SK-N-SH (cell line): Measurements from ENCODE around the gene CD300LF.

ENCODE experiments used
- GABPA ChIP-seq: IDR thresholded peaks from 2 replicates; pipeline ENCODE4 v1.4.0; 2012; ENCODE audit warnings: low read depth, mild to moderate bottlenecking
- POLR2AphosphoS5 ChIP-seq: IDR thresholded peaks from 2 replicates; pipeline ENCODE4 v1.6.1; 2012; ENCODE audit warnings: low read depth, low read length
- RAD21 ChIP-seq: IDR thresholded peaks from 2 replicates; pipeline ENCODE4 v1.6.1; 2012; ENCODE audit warnings: mild to moderate bottlenecking, low read length
- RFX5 ChIP-seq: IDR thresholded peaks from 2 replicates; pipeline ENCODE4 v1.6.1; 2012; ENCODE audit warnings: mild to moderate bottlenecking, improper control_type of control experiment, low read length
- TAF1 ChIP-seq: IDR thresholded peaks from 2 replicates; pipeline ENCODE4 v1.6.1; 2012; ENCODE audit warnings: low read depth, mild to moderate bottlenecking, low read length, moderate library complexity, borderline replicate concordance
- TCF12 ChIP-seq: IDR thresholded peaks from 2 replicates; pipeline ENCODE4 v1.4.0; 2012
- TEAD4 ChIP-seq: IDR thresholded peaks from 2 replicates; pipeline ENCODE4 v1.4.0; 2012; ENCODE audit warnings: mild to moderate bottlenecking, borderline replicate concordance; ENCODE audit not compliant: insufficient read depth
- TF ChIP-seq, protein P1 (sequence below): fragments of 200-600 bp; sonication (generic); IDR thresholded peaks from 2 replicates; pipeline ENCODE4 v1.6.1; 2017; ENCODE audit warnings: antibody characterized with exemption, mild to moderate bottlenecking, moderate library complexity
- TF ChIP-seq, protein P2 (sequence below): IDR thresholded peaks from 2 replicates; pipeline ENCODE4 v1.4.0; 2012; ENCODE audit warnings: low read depth, borderline replicate concordance
- TF ChIP-seq, protein P3 (sequence below): IDR thresholded peaks from 2 replicates; pipeline ENCODE4 v1.6.1; 2012; ENCODE audit warnings: mild to moderate bottlenecking, low read depth, low read length, moderate library complexity
- TF ChIP-seq, protein P4 (sequence below): IDR thresholded peaks from 2 replicates; pipeline ENCODE4 v1.4.0; 2012; ENCODE audit warnings: low read depth
- TF ChIP-seq, protein P5 (sequence below): IDR thresholded peaks from 2 replicates; pipeline ENCODE4; 2012

DNA sequence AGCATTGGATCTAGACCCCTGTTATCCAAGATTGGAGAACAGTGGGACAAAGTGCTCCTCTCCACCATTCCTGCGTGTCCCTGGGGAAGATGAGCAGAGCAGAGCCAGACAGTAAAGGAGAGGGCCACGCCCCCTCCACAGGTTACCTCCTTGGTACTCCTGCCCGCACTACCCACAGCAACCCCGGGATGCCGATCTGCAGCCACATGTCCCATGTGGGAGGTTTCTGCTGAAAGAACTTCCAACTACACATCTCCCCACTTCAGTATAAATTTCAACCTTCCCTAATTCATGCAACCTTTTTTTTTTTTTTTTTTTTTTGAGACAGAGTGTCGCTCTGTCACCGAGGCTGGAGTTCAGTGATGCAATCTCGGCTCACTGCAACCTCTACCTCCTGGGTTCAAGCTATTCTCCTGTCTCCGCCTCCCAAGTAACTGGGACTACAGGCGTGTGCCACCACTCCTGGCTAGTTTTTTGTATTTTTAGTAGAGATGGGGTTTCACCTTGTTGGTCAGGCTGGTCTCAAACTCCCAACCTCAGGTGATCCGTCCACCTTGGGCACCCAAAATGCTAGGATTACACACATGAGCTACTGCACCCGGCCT is 26.6 kb upstream of the CD300LF start:
- TF ChIP-seq TEAD4, result no peak
- TF ChIP-seq, protein P1, sequence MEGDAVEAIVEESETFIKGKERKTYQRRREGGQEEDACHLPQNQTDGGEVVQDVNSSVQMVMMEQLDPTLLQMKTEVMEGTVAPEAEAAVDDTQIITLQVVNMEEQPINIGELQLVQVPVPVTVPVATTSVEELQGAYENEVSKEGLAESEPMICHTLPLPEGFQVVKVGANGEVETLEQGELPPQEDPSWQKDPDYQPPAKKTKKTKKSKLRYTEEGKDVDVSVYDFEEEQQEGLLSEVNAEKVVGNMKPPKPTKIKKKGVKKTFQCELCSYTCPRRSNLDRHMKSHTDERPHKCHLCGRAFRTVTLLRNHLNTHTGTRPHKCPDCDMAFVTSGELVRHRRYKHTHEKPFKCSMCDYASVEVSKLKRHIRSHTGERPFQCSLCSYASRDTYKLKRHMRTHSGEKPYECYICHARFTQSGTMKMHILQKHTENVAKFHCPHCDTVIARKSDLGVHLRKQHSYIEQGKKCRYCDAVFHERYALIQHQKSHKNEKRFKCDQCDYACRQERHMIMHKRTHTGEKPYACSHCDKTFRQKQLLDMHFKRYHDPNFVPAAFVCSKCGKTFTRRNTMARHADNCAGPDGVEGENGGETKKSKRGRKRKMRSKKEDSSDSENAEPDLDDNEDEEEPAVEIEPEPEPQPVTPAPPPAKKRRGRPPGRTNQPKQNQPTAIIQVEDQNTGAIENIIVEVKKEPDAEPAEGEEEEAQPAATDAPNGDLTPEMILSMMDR, result no peak
- TF ChIP-seq POLR2AphosphoS5, result no peak
- TF ChIP-seq GABPA, result no peak
- TF ChIP-seq, protein P2, sequence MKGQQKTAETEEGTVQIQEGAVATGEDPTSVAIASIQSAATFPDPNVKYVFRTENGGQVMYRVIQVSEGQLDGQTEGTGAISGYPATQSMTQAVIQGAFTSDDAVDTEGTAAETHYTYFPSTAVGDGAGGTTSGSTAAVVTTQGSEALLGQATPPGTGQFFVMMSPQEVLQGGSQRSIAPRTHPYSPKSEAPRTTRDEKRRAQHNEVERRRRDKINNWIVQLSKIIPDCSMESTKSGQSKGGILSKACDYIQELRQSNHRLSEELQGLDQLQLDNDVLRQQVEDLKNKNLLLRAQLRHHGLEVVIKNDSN, result no peak
- TF ChIP-seq RFX5, result no peak
- no peak for TF ChIP-seq TCF12
- TF ChIP-seq, protein P3, sequence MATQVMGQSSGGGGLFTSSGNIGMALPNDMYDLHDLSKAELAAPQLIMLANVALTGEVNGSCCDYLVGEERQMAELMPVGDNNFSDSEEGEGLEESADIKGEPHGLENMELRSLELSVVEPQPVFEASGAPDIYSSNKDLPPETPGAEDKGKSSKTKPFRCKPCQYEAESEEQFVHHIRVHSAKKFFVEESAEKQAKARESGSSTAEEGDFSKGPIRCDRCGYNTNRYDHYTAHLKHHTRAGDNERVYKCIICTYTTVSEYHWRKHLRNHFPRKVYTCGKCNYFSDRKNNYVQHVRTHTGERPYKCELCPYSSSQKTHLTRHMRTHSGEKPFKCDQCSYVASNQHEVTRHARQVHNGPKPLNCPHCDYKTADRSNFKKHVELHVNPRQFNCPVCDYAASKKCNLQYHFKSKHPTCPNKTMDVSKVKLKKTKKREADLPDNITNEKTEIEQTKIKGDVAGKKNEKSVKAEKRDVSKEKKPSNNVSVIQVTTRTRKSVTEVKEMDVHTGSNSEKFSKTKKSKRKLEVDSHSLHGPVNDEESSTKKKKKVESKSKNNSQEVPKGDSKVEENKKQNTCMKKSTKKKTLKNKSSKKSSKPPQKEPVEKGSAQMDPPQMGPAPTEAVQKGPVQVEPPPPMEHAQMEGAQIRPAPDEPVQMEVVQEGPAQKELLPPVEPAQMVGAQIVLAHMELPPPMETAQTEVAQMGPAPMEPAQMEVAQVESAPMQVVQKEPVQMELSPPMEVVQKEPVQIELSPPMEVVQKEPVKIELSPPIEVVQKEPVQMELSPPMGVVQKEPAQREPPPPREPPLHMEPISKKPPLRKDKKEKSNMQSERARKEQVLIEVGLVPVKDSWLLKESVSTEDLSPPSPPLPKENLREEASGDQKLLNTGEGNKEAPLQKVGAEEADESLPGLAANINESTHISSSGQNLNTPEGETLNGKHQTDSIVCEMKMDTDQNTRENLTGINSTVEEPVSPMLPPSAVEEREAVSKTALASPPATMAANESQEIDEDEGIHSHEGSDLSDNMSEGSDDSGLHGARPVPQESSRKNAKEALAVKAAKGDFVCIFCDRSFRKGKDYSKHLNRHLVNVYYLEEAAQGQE, result no peak
- no peak for TF ChIP-seq RAD21
- TF ChIP-seq, protein P4, sequence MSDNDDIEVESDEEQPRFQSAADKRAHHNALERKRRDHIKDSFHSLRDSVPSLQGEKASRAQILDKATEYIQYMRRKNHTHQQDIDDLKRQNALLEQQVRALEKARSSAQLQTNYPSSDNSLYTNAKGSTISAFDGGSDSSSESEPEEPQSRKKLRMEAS, result no peak
- no peak for TF ChIP-seq TAF1
- TF ChIP-seq, protein P5, sequence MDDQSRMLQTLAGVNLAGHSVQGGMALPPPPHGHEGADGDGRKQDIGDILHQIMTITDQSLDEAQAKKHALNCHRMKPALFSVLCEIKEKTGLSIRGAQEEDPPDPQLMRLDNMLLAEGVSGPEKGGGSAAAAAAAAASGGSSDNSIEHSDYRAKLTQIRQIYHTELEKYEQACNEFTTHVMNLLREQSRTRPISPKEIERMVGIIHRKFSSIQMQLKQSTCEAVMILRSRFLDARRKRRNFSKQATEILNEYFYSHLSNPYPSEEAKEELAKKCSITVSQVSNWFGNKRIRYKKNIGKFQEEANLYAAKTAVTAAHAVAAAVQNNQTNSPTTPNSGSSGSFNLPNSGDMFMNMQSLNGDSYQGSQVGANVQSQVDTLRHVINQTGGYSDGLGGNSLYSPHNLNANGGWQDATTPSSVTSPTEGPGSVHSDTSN, result no peak
